Liver (tissue), 3 donors: Measurements from ENCODE around the gene GPR55.

Experiments
- CTCF ChIP-seq: fragments of 150-350 bp; IDR thresholded peaks from 2 replicates; pipeline ENCODE4 v1.5.1; 2017; ENCODE audit warnings: improper control_type of control experiment, low read depth, low read length; ENCODE audit not compliant: missing input control
- EGR1 ChIP-seq, 2 donors: IDR thresholded peaks; 2 replicates each; pipeline ENCODE4 v1.6.1; 2016 to 2018; ENCODE audit warnings: antibody characterized with exemption in 2 of 2, low read depth in 2 of 2
- FOXA1 ChIP-seq: IDR thresholded peaks from 2 replicates; pipeline ENCODE4 v1.6.1; 2016; ENCODE audit warnings: antibody characterized with exemption
- MAX ChIP-seq: IDR thresholded peaks from 2 replicates; pipeline ENCODE4 v1.6.1; 2016; ENCODE audit warnings: antibody characterized with exemption
- REST ChIP-seq: IDR thresholded peaks from 2 replicates; pipeline ENCODE4 v1.6.1; 2016; ENCODE audit warnings: antibody characterized with exemption, mild to moderate bottlenecking
- TAF1 ChIP-seq: conservative IDR thresholded peaks from 2 replicates; pipeline ENCODE4 v1.6.1; 2016; ENCODE audit warnings: antibody characterized with exemption, mild to moderate bottlenecking
- YY1 ChIP-seq: IDR thresholded peaks from 2 replicates; pipeline ENCODE4 v1.6.1; 2016; ENCODE audit warnings: antibody characterized with exemption, mild to moderate bottlenecking
- donor health status: healthy.
- donor health status: healthy.

GRCh38 chr2:230913406-230914143 is 11.5 kb downstream of the GPR55 start:
- no peak for TF ChIP-seq MAX
- no peak for TF ChIP-seq CTCF
- no peak for TF ChIP-seq TAF1
- no peak for TF ChIP-seq YY1
- TF ChIP-seq REST = no peak
- TF ChIP-seq FOXA1 = no peak
- TF ChIP-seq EGR1 (IDR thresholded peaks at IDR 0.05; ENCODE audit: low read depth in 2 of 2) = no peak
